AG10803 (cell line): Measurements from ENCODE around the gene MCTP2.

ENCODE experiments used
- DNase-seq: peaks from one replicate; pipeline ENCODE4 v3.0.0; 2010; ENCODE audit warnings: low read depth
- H3K4me3 ChIP-seq: 2 replicates; pipeline ENCODE4 v1.5.1; 2011; ENCODE audit warnings: mild to moderate bottlenecking, low read length, control low read depth
- TF ChIP-seq, protein P1 (sequence below): conservative IDR thresholded peaks from 2 replicates; pipeline ENCODE4 v1.5.1; 2011; ENCODE audit warnings: mild to moderate bottlenecking, low read length, control low read depth, inconsistent platforms

Gene MCTP2

DNA sequence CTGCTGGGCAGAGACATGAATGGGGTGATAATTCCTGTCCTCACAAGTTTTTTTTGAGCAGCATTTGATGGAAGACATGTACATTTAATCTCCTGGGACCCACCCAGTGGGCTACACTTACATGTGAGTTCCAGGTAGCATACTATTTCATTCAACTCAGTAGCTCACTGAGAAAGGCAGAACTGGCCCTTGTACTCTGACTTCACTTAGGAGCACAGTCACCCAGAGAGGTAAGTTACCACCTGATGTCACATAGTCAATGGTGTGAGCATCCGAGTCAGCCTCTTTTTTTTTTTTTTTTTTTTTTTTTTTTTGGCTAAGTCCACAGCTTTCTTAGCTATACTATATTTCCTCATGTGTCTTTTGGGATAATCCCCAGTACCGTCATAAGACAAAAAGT is 32.7 kb upstream of the MCTP2 start:
- TF ChIP-seq, protein P1, sequence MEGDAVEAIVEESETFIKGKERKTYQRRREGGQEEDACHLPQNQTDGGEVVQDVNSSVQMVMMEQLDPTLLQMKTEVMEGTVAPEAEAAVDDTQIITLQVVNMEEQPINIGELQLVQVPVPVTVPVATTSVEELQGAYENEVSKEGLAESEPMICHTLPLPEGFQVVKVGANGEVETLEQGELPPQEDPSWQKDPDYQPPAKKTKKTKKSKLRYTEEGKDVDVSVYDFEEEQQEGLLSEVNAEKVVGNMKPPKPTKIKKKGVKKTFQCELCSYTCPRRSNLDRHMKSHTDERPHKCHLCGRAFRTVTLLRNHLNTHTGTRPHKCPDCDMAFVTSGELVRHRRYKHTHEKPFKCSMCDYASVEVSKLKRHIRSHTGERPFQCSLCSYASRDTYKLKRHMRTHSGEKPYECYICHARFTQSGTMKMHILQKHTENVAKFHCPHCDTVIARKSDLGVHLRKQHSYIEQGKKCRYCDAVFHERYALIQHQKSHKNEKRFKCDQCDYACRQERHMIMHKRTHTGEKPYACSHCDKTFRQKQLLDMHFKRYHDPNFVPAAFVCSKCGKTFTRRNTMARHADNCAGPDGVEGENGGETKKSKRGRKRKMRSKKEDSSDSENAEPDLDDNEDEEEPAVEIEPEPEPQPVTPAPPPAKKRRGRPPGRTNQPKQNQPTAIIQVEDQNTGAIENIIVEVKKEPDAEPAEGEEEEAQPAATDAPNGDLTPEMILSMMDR = no peak
- H3K4me3 ChIP-seq = no peak overlapping the region
- no peak for DNase-seq

DNA sequence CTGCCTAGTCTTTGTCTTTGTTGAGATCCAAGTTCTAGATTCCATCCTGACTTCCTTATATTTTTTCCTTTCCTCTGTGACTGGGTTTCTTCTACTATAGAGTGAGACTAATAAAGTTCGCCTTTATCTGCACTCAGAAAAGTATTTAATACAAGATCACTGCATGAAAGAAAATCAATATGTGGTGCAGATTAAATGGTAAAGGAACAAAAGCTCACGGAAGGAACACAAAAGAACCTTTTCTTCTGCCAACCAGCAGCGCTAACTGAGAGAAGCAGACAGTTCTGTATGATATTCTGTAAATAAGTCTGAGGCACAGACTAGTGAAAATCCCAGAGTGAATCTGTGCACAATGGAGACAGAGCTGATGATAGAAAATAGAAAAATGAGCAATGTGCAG is 31.6 kb upstream of the MCTP2 start:
- no peak for DNase-seq
- TF ChIP-seq, protein P1 = no peak
- H3K4me3 ChIP-seq = no peak overlapping the region

DNA sequence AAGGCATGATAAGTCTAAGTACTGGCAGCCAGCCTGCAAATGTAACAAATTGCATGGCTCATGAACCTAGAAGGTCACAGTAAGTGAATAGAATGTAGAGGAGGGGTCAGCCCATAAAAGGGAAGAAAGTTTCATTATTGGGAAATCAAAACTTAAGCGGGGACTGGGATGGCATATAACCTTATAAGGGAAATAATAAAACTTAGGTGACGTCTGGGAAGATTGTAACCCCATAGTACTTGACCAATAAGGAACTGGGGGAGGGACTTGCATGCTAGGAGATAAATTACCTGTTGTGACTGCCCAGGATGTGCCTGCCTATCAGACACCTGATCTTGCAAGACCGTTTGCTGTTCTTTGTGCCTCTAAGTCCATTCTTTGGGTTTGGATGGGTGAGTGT is 28.1 kb upstream of the MCTP2 start:
- no peak for DNase-seq
- H3K4me3 ChIP-seq = no peak overlapping the region
- TF ChIP-seq, protein P1 = no peak

DNA sequence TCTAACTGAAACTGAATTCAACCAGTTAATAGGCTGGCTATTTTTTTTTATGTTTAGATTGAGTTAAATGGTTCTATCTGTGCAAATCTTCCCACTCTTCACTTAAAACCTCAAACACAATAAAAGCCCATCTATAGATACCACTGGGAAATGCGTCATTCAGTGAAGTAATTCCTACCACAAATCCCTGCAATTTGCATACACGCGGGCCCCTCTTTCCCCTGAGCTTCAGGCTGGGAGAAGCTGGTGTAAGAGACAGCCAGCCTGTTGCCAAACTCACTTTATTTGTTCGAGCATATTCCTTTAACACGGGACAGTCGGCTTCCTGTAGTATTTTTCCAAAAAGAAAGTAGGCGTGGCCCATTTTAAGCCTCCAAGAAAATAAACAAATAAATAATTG is 26.0 kb upstream of the MCTP2 start:
- DNase-seq = peak; percentile 78
- no peak overlapping the region for H3K4me3 ChIP-seq

DNA sequence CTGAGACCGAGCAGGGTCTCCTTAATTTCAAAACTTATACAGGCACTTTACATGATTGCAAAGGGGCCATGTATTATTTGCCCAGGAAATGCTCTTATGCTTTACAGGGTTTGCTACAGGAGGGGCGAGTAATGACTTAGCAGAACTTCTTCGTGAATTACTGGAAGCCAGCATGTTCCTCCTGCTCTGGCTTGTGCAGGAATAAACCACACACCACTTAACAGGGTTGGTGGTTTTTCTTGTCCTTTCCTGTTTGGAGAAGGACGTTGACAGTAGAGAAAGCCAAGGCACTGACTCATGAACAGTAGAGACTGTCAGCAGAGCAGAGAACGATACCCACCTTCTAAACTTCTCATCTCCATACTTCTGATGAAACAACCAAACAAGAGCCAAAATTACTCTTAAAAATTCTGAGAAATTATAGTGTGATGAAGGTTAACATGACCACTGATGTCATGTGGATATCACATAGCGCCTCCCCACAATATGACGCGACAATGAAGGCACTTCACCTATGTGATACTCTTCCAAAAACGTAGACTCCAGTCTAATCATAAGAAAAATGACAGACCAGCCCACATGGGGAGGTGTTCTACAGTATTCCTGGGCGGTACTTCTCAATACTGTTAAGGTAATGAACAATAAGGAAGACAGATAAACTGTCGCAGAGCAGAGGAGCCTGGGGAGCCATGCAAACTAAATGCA is 24.7 kb upstream of the MCTP2 start:
- DNase-seq = peak; percentile 84
- H3K4me3 ChIP-seq = no peak overlapping the region

More for the DNA sequence above, 26.0 kb upstream of the MCTP2 start:
- TF ChIP-seq, protein P1 = no peak

DNA sequence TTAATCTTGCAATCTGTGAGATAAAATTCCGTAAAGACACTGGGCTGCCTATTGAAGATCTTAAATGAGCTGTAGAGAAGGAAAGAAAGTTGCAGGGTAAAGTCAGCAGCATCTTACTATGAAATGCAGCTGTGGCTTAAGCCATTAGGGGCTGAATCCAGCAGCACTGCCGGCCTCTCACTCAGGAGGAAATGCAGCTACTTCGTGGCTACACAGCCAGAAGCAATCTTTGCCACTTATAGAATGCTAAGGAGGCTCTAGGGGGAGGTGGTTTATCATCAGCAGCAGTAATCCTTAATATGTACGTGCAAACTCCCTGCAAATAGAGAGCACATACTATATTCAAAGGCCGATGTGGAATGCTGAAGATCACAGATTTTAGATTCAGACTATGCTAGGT is 19.1 kb upstream of the MCTP2 start:
- DNase-seq = no peak
- TF ChIP-seq, protein P1 = no peak
- H3K4me3 ChIP-seq = no peak overlapping the region

More for the DNA sequence above, 24.7 kb upstream of the MCTP2 start:
- TF ChIP-seq, protein P1 = no peak

DNA sequence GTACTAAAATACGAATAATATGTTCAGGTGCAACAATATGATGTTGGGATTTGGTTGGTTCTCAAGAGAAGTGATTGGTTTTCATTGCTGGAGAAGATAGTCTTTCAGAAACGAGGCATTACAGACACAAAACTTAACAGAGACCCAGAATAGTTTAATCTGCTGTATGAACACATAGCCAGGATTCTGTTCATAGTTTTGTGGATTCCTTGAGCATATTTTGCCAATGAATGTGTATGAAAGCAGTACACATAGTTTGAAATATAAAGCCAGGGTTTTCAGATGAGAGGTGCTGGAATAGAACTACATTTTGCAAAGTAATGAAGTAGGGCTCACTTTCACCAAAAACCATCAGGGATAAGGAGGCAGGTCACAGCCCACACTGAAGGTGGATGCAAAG is 5.7 kb upstream of the MCTP2 start:
- TF ChIP-seq, protein P1 = no peak
- H3K4me3 ChIP-seq = no peak overlapping the region
- peak; percentile 61 for DNase-seq
